ENCODE data around the gene NKAPL. TPM values are rescaled to one million over a fixed set of nuclear protein-coding genes. Genes with fewer than 3 reads are reported as not detected.

NKAPL gene
- total and polyA plus RNA-seq, 2 experiments from 2014 or later = 0.97 to 3.2 TPM

- TF ChIP-seq EZH2 (IDR thresholded peaks at IDR 0.05; ENCODE audit: insufficient read depth, poor library complexity, severe bottlenecking) = no peak
- no peak for TF ChIP-seq EZH2phosphoT487 (IDR thresholded peaks at IDR 0.05; ENCODE audit: insufficient read depth, low read depth)
- in situ Hi-C loops (cut with MboI) = no loop called here
- H3F3A ChIP-seq (ENCODE audit: insufficient read depth) = peaks cover 14% of the 10 kb centered on the region
- H2AFZ ChIP-seq = peak overlapping the region; percentile 70
- peaks cover 43% of the 10 kb centered on the region for H3K27me3 ChIP-seq (replicated peaks; ENCODE audit: insufficient read depth)
- peak overlapping the region; percentile 39 for H3K9ac ChIP-seq
- WGBS, 2 experiments (ENCODE audit: low coverage in 1 of 2, low lambda C conversion rate in 2 of 2, missing lambda C conversion rate in 2 of 2) = 1% methylated on average over 21 of the region's 21 CpGs
- no peaks in the 10 kb centered on the region for H3K36me3 ChIP-seq (ENCODE audit: low read depth)
- H3K9me3 ChIP-seq (ENCODE audit: low read depth) = no peaks in the 10 kb centered on the region
- H3K4me1 ChIP-seq (ENCODE audit: insufficient read depth) = peaks cover 7% of the 10 kb centered on the region
- H3K4me2 ChIP-seq (ENCODE audit: unreplicated experiment) = peak overlapping the region; percentile 86
- H3K9me2 ChIP-seq (ENCODE audit: insufficient read depth) = no peaks in the 10 kb centered on the region
- H4K20me1 ChIP-seq (ENCODE audit: insufficient read depth) = no peaks in the 10 kb centered on the region
- DNase-seq = peak; percentile 87
- H3K27ac ChIP-seq = no peak overlapping the region
- H3K79me2 ChIP-seq (ENCODE audit: insufficient read depth) = no peaks in the 10 kb centered on the region
- peak overlapping the region; percentile 70 for H3K4me3 ChIP-seq
Observed at GRCh38 chr6:28212510-28213212, 46.4 kb upstream of the NKAPL start.

GRCh38 chr6:28213213-28213523 lies 45.9 kb upstream of the NKAPL start:
- no peaks in the 10 kb centered on the region for H3K9me2 ChIP-seq (ENCODE audit: insufficient read depth)
- no peaks in the 10 kb centered on the region for H4K20me1 ChIP-seq (ENCODE audit: insufficient read depth)
- H3K4me2 ChIP-seq (ENCODE audit: unreplicated experiment) = peak overlapping the region; percentile 86
- no peaks in the 10 kb centered on the region for H3K9me3 ChIP-seq (ENCODE audit: low read depth)
- no peak overlapping the region for H2AFZ ChIP-seq
- H3K36me3 ChIP-seq (ENCODE audit: low read depth) = no peaks in the 10 kb centered on the region
- DNase-seq = no peak
- H3K27me3 ChIP-seq (replicated peaks; ENCODE audit: insufficient read depth) = peaks cover 38% of the 10 kb centered on the region
- no peak overlapping the region for H3K9ac ChIP-seq
- peak overlapping the region; percentile 70 for H3K4me3 ChIP-seq
- peaks cover 14% of the 10 kb centered on the region for H3F3A ChIP-seq (ENCODE audit: insufficient read depth)
- H3K27ac ChIP-seq = no peak overlapping the region
- peaks cover 7% of the 10 kb centered on the region for H3K4me1 ChIP-seq (ENCODE audit: insufficient read depth)
- H3K79me2 ChIP-seq (ENCODE audit: insufficient read depth) = no peaks in the 10 kb centered on the region
- in situ Hi-C loops (cut with MboI) = no loop called here
- TF ChIP-seq EZH2phosphoT487 (IDR thresholded peaks at IDR 0.05; ENCODE audit: insufficient read depth, low read depth) (no peak), EZH2 (IDR thresholded peaks at IDR 0.05; ENCODE audit: insufficient read depth, poor library complexity, severe bottlenecking) (no peak)
- WGBS, 2 experiments (ENCODE audit: low coverage in 1 of 2, low lambda C conversion rate in 2 of 2, missing lambda C conversion rate in 2 of 2) = 3 to 5% methylated on average over 2 of the region's 2 CpGs

GRCh38 chr6:28215425-28215824 lies 43.7 kb upstream of the NKAPL start:
- WGBS, 2 experiments (ENCODE audit: low coverage in 1 of 2, low lambda C conversion rate in 2 of 2, missing lambda C conversion rate in 2 of 2) = 25 to 31% methylated on average over 8 of the region's 8 CpGs
- Histone ChIP-seq H3K27me3 (replicated peaks; ENCODE audit: insufficient read depth) (peaks cover 16% of the 10 kb centered on the region), H3F3A (ENCODE audit: insufficient read depth) (peaks cover 14% of the 10 kb centered on the region), H3K4me3 (0 out of 2 replicates have a peak overlapping the region, but pooled peaks have one; percentile 28), H3K79me2 (ENCODE audit: insufficient read depth) (no peaks in the 10 kb centered on the region), H3K27ac (no peak overlapping the region), H4K20me1 (ENCODE audit: insufficient read depth) (no peaks in the 10 kb centered on the region), H3K36me3 (ENCODE audit: low read depth) (no peaks in the 10 kb centered on the region), H3K9me2 (ENCODE audit: insufficient read depth) (no peaks in the 10 kb centered on the region), H3K4me2 (ENCODE audit: unreplicated experiment) (peak overlapping the region; percentile 22), H2AFZ (peak overlapping the region; percentile 43), H3K4me1 (ENCODE audit: insufficient read depth) (peaks cover 7% of the 10 kb centered on the region), H3K9me3 (ENCODE audit: low read depth) (no peaks in the 10 kb centered on the region), H3K9ac (no peak overlapping the region)
- TF ChIP-seq EZH2 (IDR thresholded peaks at IDR 0.05; ENCODE audit: insufficient read depth, poor library complexity, severe bottlenecking) (no peak), EZH2phosphoT487 (IDR thresholded peaks at IDR 0.05; ENCODE audit: insufficient read depth, low read depth) (no peak)
- DNase-seq = peak; percentile 29
- in situ Hi-C loops (cut with MboI) = no loop called here

GRCh38 chr6:28217890-28218289 lies 41.2 kb upstream of the NKAPL start:
- Histone ChIP-seq H3K36me3 (ENCODE audit: low read depth) (no peaks in the 10 kb centered on the region), H3K27me3 (replicated peaks; ENCODE audit: insufficient read depth) (no peaks in the 10 kb centered on the region), H3K79me2 (ENCODE audit: insufficient read depth) (no peaks in the 10 kb centered on the region), H4K20me1 (ENCODE audit: insufficient read depth) (no peaks in the 10 kb centered on the region), H3K4me2 (ENCODE audit: unreplicated experiment) (no peak overlapping the region), H2AFZ (no peak overlapping the region), H3F3A (ENCODE audit: insufficient read depth) (peaks cover 14% of the 10 kb centered on the region), H3K9me2 (ENCODE audit: insufficient read depth) (no peaks in the 10 kb centered on the region), H3K4me3 (no peak overlapping the region; the same call in 1 of the 2 replicates), H3K4me1 (ENCODE audit: insufficient read depth) (peaks cover 7% of the 10 kb centered on the region), H3K9ac (no peak overlapping the region), H3K9me3 (ENCODE audit: low read depth) (no peaks in the 10 kb centered on the region), H3K27ac (no peak overlapping the region)
- in situ Hi-C loops (cut with MboI) = no loop called here
- TF ChIP-seq EZH2phosphoT487 (IDR thresholded peaks at IDR 0.05; ENCODE audit: insufficient read depth, low read depth) (no peak), EZH2 (IDR thresholded peaks at IDR 0.05; ENCODE audit: insufficient read depth, poor library complexity, severe bottlenecking) (no peak)
- no peak for DNase-seq
- WGBS, 2 experiments (ENCODE audit: low coverage in 1 of 2, low lambda C conversion rate in 2 of 2, missing lambda C conversion rate in 2 of 2) = 85 to 89% methylated on average over 12 of the region's 12 CpGs
